Measurements from ENCODE around the gene AP5S1.

DNA sequence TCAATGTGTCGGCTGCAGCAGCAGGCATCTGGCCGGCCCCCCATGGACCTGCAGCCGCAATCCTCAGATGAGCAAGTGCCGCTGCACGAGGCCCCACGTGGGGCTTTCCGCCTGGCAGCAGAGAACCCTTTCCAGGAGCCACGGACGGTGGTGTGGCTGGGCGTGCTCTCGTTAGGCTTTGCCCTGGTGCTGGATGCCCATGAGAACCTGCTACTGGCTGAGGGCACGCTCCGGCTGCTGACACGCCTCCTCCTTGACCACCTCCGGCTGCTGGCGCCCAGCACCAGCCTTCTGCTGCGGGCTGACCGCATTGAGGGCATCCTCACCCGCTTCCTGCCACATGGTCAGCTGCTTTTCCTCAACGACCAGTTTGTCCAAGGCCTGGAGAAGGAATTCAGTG is 3.5 kb downstream of the AP5S1 start:
- TF ChIP-seq, protein P1, sequence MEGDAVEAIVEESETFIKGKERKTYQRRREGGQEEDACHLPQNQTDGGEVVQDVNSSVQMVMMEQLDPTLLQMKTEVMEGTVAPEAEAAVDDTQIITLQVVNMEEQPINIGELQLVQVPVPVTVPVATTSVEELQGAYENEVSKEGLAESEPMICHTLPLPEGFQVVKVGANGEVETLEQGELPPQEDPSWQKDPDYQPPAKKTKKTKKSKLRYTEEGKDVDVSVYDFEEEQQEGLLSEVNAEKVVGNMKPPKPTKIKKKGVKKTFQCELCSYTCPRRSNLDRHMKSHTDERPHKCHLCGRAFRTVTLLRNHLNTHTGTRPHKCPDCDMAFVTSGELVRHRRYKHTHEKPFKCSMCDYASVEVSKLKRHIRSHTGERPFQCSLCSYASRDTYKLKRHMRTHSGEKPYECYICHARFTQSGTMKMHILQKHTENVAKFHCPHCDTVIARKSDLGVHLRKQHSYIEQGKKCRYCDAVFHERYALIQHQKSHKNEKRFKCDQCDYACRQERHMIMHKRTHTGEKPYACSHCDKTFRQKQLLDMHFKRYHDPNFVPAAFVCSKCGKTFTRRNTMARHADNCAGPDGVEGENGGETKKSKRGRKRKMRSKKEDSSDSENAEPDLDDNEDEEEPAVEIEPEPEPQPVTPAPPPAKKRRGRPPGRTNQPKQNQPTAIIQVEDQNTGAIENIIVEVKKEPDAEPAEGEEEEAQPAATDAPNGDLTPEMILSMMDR (IDR thresholded peaks at IDR 0.05; ENCODE audit: low read depth, low read length), result no peak
- no peak for TF ChIP-seq EZH2phosphoT487 (IDR thresholded peaks at IDR 0.05; ENCODE audit: low read depth)
